H1 (cell line): Measurements from ENCODE around the gene RAMP2. TPM values are rescaled to one million over a fixed set of nuclear protein-coding genes. Genes with fewer than 3 reads are reported as not detected.

ENCODE experiments used
- CTCF ChIA-PET: fragments of 300-600 bp; sonication (Branson Sonifier 250); formaldehyde crosslinking; loops from one replicate; lab custom pipeline; 2021; ENCODE audit not compliant: partially characterized antibody; lab: Charles Lee
- POLR2A ChIA-PET: fragments of 300-600 bp; sonication (Branson Sonifier 250); formaldehyde crosslinking; loops from one replicate; lab custom pipeline; 2021; ENCODE audit warnings: inconsistent platforms; ENCODE audit not compliant: partially characterized antibody; lab: Charles Lee
- DNase-seq, 2 experiments: peaks; one replicate each; pipeline versions ENCODE4 v3.0.0 to v3.0.0-alpha.2; 2010 to 2022; ENCODE audit warnings: low spot score in 2 of 2, low read depth in 1 of 2, mixed read lengths in 1 of 2
- FAIRE-seq: peaks from 2 replicates; lab custom pipeline; 2011; peaks lifted over from hg19 to GRCh38; lab: Jason Lieb, UNC
- H2AFZ ChIP-seq: 2 replicates; pipeline ENCODE4 v1.8.1; 2012; ENCODE audit warnings: low read length, inconsistent platforms
- H2AK5ac ChIP-seq: 2 replicates; pipeline ENCODE4 v1.6.1; 2013; ENCODE audit warnings: low read depth, low read length
- H2BK120ac ChIP-seq: replicated peaks from 2 replicates; pipeline ENCODE3; 2013; ENCODE audit warnings: low read depth, low read length, inconsistent platforms
- H2BK12ac ChIP-seq: 2 replicates; pipeline ENCODE4 v1.6.1; 2013; ENCODE audit warnings: low read depth, low read length
- H2BK15ac ChIP-seq: 2 replicates; pipeline ENCODE4 v1.6.1; 2013; ENCODE audit warnings: low read length
- H2BK20ac ChIP-seq: 2 replicates; pipeline ENCODE4 v1.6.1; 2013; ENCODE audit warnings: low read length
- H2BK5ac ChIP-seq: 2 replicates; pipeline ENCODE4 v1.6.1; 2013; ENCODE audit warnings: low read depth, low read length
- H3K14ac ChIP-seq: 2 replicates; pipeline ENCODE4 v1.6.1; 2013; ENCODE audit warnings: inconsistent platforms; ENCODE audit not compliant: insufficient read length
- H3K18ac ChIP-seq: 2 replicates; pipeline ENCODE4 v1.6.1; 2013; ENCODE audit warnings: low read length; ENCODE audit errors: extremely low read depth
- H3K23ac ChIP-seq: 2 replicates; pipeline ENCODE4 v1.6.1; 2013; ENCODE audit warnings: inconsistent platforms; ENCODE audit not compliant: insufficient read length
- H3K23me2 ChIP-seq: 2 replicates; pipeline ENCODE4 v1.6.1; 2013; ENCODE audit warnings: low read depth, low read length
- H3K27ac ChIP-seq: 2 replicates; pipeline ENCODE4 v1.6.1; 2011; ENCODE audit warnings: low read depth, low read length, inconsistent platforms
- H3K27me3 ChIP-seq, 4 experiments: replicated peaks in 1 of 4; 1 replicate in 1 of 4; 2 replicates in 3 of 4; pipeline versions ENCODE4 v1.6.1 to v1.8.1; 2011 to 2013; ENCODE audit warnings: low read length in 3 of 4, mild to moderate bottlenecking in 3 of 4, inconsistent platforms in 2 of 4, mixed read lengths in 2 of 4, moderate library complexity in 1 of 4; ENCODE audit not compliant: control insufficient read depth in 3 of 4, insufficient read depth in 3 of 4; ENCODE audit errors: extremely low read depth in 1 of 4
- H3K36me3 ChIP-seq, 4 experiments: 2 replicates each; pipeline versions ENCODE4 v1.6.1 to v1.8.1; 2011 to 2013; ENCODE audit warnings: mild to moderate bottlenecking in 4 of 4, low read length in 3 of 4, moderate library complexity in 2 of 4, control low read depth in 1 of 4, inconsistent platforms in 1 of 4; ENCODE audit not compliant: insufficient read depth in 4 of 4, control insufficient read depth in 2 of 4
- H3K4ac ChIP-seq: replicated peaks from 2 replicates; pipeline ENCODE3; 2013; ENCODE audit warnings: low read length, low read depth, mixed read lengths, inconsistent platforms; ENCODE audit not compliant: insufficient read length
- H3K4me1 ChIP-seq, 4 experiments: replicated peaks in 1 of 4; 1 replicate in 1 of 4; 2 replicates in 3 of 4; pipeline versions ENCODE4 v1.6.1 to v1.8.1; 2011 to 2013; ENCODE audit warnings: low read length in 3 of 4, inconsistent platforms in 2 of 4, mixed read lengths in 1 of 4; ENCODE audit not compliant: insufficient read depth in 4 of 4, control insufficient read depth in 3 of 4
- H3K4me2 ChIP-seq, 2 experiments: 2 replicates each; pipeline versions ENCODE4 v1.6.1 to v1.8.1; 2011 to 2013; ENCODE audit warnings: low read depth in 2 of 2, low read length in 2 of 2, control low read depth in 1 of 2, inconsistent platforms in 1 of 2, mild to moderate bottlenecking in 1 of 2; ENCODE audit not compliant: insufficient read depth in 1 of 2
- H3K4me3 ChIP-seq, 4 experiments: fragments of 200-600, 300-600 bp in 1 of 4; sonication (generic), shearing (Covaris generic), sonication (Bioruptor Twin) in 1 of 4; 2 replicates each; pipeline versions ENCODE4 v1.5.1 to v1.8.1; 2011 to 2016; ENCODE audit warnings: low read length in 4 of 4, low read depth in 3 of 4, control low read depth in 2 of 4, inconsistent platforms in 2 of 4, mild to moderate bottlenecking in 2 of 4, mixed read lengths in 1 of 4, moderate library complexity in 1 of 4; ENCODE audit not compliant: insufficient read depth in 2 of 4; ENCODE audit errors: extremely low read depth in 1 of 4
- H3K56ac ChIP-seq: replicated peaks from 2 replicates; pipeline ENCODE3; 2013; ENCODE audit warnings: low read depth, mild to moderate bottlenecking, mixed read lengths, low read length, inconsistent platforms; ENCODE audit not compliant: insufficient read length
- H3K79me1 ChIP-seq: 2 replicates; pipeline ENCODE4 v1.6.1; 2013; ENCODE audit warnings: low read depth, low read length, control low read depth
- H3K79me2 ChIP-seq, 2 experiments: 2 replicates each; pipeline versions ENCODE4 v1.6.1 to v1.8.1; 2012 to 2013; ENCODE audit warnings: low read length in 2 of 2, mild to moderate bottlenecking in 2 of 2, inconsistent platforms in 1 of 2; ENCODE audit not compliant: insufficient read depth in 2 of 2, control insufficient read depth in 1 of 2
- H3K9ac ChIP-seq, 4 experiments: replicated peaks in 1 of 4; 1 replicate in 1 of 4; 2 replicates in 3 of 4; pipeline versions ENCODE4 v1.6.1 to v1.8.1; 2011 to 2013; ENCODE audit warnings: low read depth in 3 of 4, low read length in 3 of 4, control low read depth in 2 of 4, mild to moderate bottlenecking in 2 of 4, moderate library complexity in 2 of 4, inconsistent platforms in 1 of 4; ENCODE audit errors: extremely low read depth in 1 of 4
- H3K9me3 ChIP-seq, 2 experiments: 2 replicates each; pipeline versions ENCODE4 v1.6.1 to v1.8.1; 2012 to 2013; ENCODE audit warnings: mild to moderate bottlenecking in 2 of 2, moderate library complexity in 2 of 2, control low read depth in 1 of 2, inconsistent platforms in 1 of 2, low read depth in 1 of 2, low read length in 1 of 2, mixed read lengths in 1 of 2; ENCODE audit not compliant: insufficient read depth in 2 of 2
- H4K20me1 ChIP-seq, 2 experiments: replicated peaks in 1 of 2; 2 replicates each; pipeline versions ENCODE3 to v1.8.1; 2011 to 2013; ENCODE audit warnings: inconsistent platforms in 2 of 2, low read length in 2 of 2, mild to moderate bottlenecking in 1 of 2; ENCODE audit not compliant: insufficient read depth in 2 of 2, control insufficient read depth in 1 of 2
- H4K5ac ChIP-seq: 2 replicates; pipeline ENCODE4 v1.6.1; 2013; ENCODE audit warnings: low read length, low read depth, mixed read lengths, inconsistent platforms; ENCODE audit not compliant: insufficient read length
- H4K8ac ChIP-seq: 2 replicates; pipeline ENCODE4 v1.8.0; 2013; ENCODE audit warnings: mild to moderate bottlenecking, moderate library complexity, low read length, inconsistent platforms; ENCODE audit not compliant: insufficient read depth; ENCODE audit errors: extremely low read depth
- H4K91ac ChIP-seq: replicated peaks from 2 replicates; pipeline ENCODE3; 2013; ENCODE audit warnings: low read length, mixed read lengths, inconsistent platforms; ENCODE audit not compliant: insufficient read length
- NANOG ChIP-seq: IDR thresholded peaks from 2 replicates; pipeline ENCODE4 v1.6.1; 2011; ENCODE audit warnings: low read length, low read depth, mild to moderate bottlenecking, inconsistent platforms; ENCODE audit not compliant: insufficient read depth, poor library complexity, severe bottlenecking
- SAP30 ChIP-seq: fragments of 300-600 bp; sonication (generic); IDR thresholded peaks from 2 replicates; pipeline ENCODE4 v1.7.1; 2012; ENCODE audit warnings: low read length, moderate library complexity, mild to moderate bottlenecking, inconsistent platforms; ENCODE audit not compliant: insufficient read depth, insufficient replicate concordance
- SIN3A ChIP-seq, 2 experiments: IDR thresholded peaks in 1 of 2; conservative IDR thresholded peaks in 1 of 2; 2 replicates each; pipeline ENCODE4 v1.6.1; 2011 to 2012; ENCODE audit warnings: low read length in 2 of 2, improper control_type of control experiment in 1 of 2, low read depth in 1 of 2, mild to moderate bottlenecking in 1 of 2
- SIRT6 ChIP-seq: IDR thresholded peaks from one replicate; pipeline ENCODE4 v1.7.1; 2012; ENCODE audit warnings: low read length, inconsistent platforms
- WGBS, 2 experiments: shearing (Covaris generic) in 1 of 2; methylation state at CpG; one replicate each; pipeline versions ENCODE4 v1.1.6 to v1.1.7; 2013 to 2015; ENCODE audit warnings: low lambda C conversion rate in 2 of 2, mixed read lengths in 2 of 2, inconsistent platforms in 1 of 2, low coverage in 1 of 2, missing lambda C conversion rate in 1 of 2; ENCODE audit not compliant: insufficient replicate concordance in 2 of 2, insufficient coverage in 1 of 2, insufficient read length in 1 of 2; ENCODE audit errors: extremely low coverage in 1 of 2, missing lambda C conversion rate in 1 of 2; 5-methylcytosine and 5-hydroxymethylcytosine counted together
- polyA plus RNA-seq, 7 experiments: library from polyadenylated mRNA; depleted of rRNA in 3 of 7; stranded (reverse) in 5 of 7; unstranded in 2 of 7; fragments of >200 nt in 5 of 7; fragments of 200-250 nt in 2 of 7; gene quantifications; 1 replicate in 5 of 7; 2 replicates in 1 of 7; 4 replicates in 1 of 7; pipeline versions ENCODE4 v1.2.1 to v1.2.3, GENCODE V29; 2011 to 2013; ENCODE audit warnings: missing spikeins in 2 of 7, mixed read lengths in 2 of 7
- total RNA-seq: library from RNA; stranded (reverse); fragmentation: NEBNext Ultra II Directional; extraction: Animal tissue kit (Norgen Biotek cat#: 25700); gene quantifications from 2 replicates; pipeline ENCODE4 v1.2.1, GENCODE V29; 2021

RAMP2 gene
- total and polyA plus RNA-seq, 2 of the 8 experiments (the other 6 are each of a cell fraction or from before 2014, with no cell fraction given), result 13.4 to 41.7 TPM

DNA sequence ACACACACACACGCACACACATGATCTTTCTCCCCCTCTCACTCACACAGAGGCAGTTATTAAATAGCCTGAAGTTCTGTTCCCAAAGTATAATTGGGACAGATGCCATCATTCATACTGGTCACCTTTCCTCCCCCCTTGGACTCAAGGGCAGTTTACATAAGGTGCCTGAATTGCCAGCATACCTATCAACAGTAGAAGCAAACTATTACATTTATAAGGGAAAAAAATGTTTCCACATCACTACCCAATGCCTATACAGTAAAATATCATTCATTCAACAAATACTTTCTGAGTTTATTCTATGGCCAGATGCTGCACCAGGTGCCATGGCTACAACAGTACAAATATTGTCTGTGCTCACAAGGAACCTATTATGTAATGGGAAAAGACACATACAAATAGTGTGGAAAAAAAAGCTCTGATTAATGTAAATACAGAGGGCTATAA, 43.9 kb downstream of the RAMP2 start:
- 90% methylated on average over 1 of the region's 1 CpG; no CpG with 5 or more reads in 1 of the 2 experiments for WGBS, 2 experiments
- no peak overlapping the region for H2BK120ac ChIP-seq
- no peak overlapping the region for H2BK5ac ChIP-seq
- H3K27me3 ChIP-seq, result peaks cover 0 to 7% (median 3%) of the 10 kb centered on the region in 4 experiments; a peak in 3 of 7 replicates
- H3K4me3 ChIP-seq, result no peak overlapping the region
- DNase-seq, result no peak
- H4K8ac ChIP-seq, result no peak overlapping the region
- no peak overlapping the region for H3K4me2 ChIP-seq
- H4K5ac ChIP-seq, result no peak overlapping the region
- no peaks in the 10 kb centered on the region for H3K4me1 ChIP-seq
- no peaks in the 10 kb centered on the region for H4K20me1 ChIP-seq
- POLR2A ChIA-PET, result interaction anchor here (1.0 to 1.8 kb wide), 3 partner anchors 8 to 29 kb away, joined by 3 to 4 read pairs (median 3); no protein-coding TSS in a partner anchor
- no peak overlapping the region for H4K91ac ChIP-seq
- no peaks in the 10 kb centered on the region for H3K9me3 ChIP-seq
- TF ChIP-seq SIRT6, result no peak
- no peak for TF ChIP-seq SIN3A (conservative IDR thresholded peaks at IDR 0.05 in 1 of 2, IDR thresholded peaks at IDR 0.05 in 1 of 2; ENCODE audit: low read depth in 1 of 2, low read length in 2 of 2)
- TF ChIP-seq NANOG, result no peak
- no peak for TF ChIP-seq SAP30
- TF ChIP-seq, all 59 proteins: peak for 0
- Histone ChIP-seq H3K79me2 (no peaks in the 10 kb centered on the region), H3K9ac (no peak overlapping the region), H3K18ac (no peak overlapping the region), H3K14ac (no peak overlapping the region), H2AK5ac (no peak overlapping the region), H2BK15ac (no peak overlapping the region), H3K27ac (no peak overlapping the region), H2BK20ac (no peak overlapping the region), H3K23ac (no peak overlapping the region), H2AFZ (no peak overlapping the region), H3K36me3 (no peaks in the 10 kb centered on the region; a peak in 2 of 8 replicates), H2BK12ac (no peak overlapping the region), H3K4ac (no peak overlapping the region), H3K79me1 (no peaks in the 10 kb centered on the region), H3K56ac (no peak overlapping the region), H3K23me2 (no peaks in the 10 kb centered on the region)
- FAIRE-seq, result no peak
- CTCF ChIA-PET, result interaction anchor here (0.6 to 1.8 kb wide), 5 partner anchors 14 to 80 kb away, joined by 3 to 13 read pairs (median 4); partner anchors contain the start of gene BECN1
